Measurements from ENCODE around the gene SESN2.

DNA sequence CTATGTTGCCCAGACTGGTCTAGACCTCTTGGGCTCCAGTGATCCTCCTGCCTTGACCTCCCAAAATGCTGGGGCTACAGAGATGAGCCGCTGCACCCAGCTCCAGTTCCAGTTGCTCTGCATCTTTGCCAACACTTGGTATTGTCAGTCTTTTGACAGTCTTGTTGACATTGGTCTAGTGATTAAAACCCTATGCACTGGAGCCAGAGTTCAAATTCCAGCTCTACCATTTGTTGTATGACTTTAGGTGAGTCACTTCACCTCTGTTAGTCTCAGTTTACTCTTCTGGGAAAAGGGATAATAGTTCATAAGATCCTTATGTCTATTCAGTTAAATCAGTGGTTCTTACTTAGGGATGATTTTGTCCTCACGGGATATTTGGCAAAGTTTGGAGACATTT is 36.6 kb downstream of the SESN2 start:
- no peak for TF ChIP-seq POLR2A (IDR thresholded peaks at IDR 0.05; ENCODE audit: low read depth)
- TF ChIP-seq, protein P1, sequence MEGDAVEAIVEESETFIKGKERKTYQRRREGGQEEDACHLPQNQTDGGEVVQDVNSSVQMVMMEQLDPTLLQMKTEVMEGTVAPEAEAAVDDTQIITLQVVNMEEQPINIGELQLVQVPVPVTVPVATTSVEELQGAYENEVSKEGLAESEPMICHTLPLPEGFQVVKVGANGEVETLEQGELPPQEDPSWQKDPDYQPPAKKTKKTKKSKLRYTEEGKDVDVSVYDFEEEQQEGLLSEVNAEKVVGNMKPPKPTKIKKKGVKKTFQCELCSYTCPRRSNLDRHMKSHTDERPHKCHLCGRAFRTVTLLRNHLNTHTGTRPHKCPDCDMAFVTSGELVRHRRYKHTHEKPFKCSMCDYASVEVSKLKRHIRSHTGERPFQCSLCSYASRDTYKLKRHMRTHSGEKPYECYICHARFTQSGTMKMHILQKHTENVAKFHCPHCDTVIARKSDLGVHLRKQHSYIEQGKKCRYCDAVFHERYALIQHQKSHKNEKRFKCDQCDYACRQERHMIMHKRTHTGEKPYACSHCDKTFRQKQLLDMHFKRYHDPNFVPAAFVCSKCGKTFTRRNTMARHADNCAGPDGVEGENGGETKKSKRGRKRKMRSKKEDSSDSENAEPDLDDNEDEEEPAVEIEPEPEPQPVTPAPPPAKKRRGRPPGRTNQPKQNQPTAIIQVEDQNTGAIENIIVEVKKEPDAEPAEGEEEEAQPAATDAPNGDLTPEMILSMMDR (IDR thresholded peaks at IDR 0.05), result no peak

All from esophagus muscularis mucosa (tissue), 3 donors.